GM21360 (cell line): Measurements from ENCODE around the gene CHRNB1.

Experiments
- ATAC-seq: cut with Tn5 transposase; IDR thresholded peaks from one replicate; pipeline ENCODE4 v1.9.1; 2021; ENCODE audit warnings: mild to moderate bottlenecking, moderate library complexity; ENCODE audit not compliant: unreplicated experiment

CHRNB1 gene

DNA sequence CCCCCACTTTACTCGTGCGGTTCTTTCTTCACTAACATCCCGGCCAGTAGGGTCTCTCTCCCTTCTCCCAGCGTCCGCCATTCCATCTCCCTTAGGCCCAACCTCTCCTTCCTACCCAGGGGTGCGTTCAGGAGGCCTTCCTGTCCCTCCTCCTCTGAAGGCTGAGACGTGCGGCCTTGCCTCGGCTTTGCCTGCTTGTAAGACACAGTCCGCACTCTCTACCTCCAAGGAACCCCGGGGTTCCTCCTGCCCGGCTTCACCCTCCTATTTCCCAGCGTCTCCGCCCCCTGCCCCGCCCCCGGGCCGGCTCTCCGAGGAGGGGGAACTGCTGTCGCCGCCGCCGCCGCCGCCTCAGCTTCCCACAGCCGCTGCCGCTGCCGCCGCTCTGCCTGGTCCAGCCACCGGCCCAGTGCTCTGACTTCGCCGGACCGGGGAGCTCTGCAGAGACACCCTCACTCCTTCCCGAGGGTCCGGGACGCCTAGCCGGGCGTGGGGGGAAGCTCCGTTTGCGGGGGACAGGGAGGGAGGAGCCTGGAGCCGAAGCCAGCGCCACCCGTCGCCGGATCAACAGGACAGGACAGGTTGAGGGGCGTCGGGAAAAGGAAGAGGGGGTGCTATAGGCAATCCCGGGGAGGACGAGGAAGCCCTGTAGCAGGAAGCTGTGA lies 6.8 kb upstream of the CHRNB1 start:
- no peak for ATAC-seq

DNA sequence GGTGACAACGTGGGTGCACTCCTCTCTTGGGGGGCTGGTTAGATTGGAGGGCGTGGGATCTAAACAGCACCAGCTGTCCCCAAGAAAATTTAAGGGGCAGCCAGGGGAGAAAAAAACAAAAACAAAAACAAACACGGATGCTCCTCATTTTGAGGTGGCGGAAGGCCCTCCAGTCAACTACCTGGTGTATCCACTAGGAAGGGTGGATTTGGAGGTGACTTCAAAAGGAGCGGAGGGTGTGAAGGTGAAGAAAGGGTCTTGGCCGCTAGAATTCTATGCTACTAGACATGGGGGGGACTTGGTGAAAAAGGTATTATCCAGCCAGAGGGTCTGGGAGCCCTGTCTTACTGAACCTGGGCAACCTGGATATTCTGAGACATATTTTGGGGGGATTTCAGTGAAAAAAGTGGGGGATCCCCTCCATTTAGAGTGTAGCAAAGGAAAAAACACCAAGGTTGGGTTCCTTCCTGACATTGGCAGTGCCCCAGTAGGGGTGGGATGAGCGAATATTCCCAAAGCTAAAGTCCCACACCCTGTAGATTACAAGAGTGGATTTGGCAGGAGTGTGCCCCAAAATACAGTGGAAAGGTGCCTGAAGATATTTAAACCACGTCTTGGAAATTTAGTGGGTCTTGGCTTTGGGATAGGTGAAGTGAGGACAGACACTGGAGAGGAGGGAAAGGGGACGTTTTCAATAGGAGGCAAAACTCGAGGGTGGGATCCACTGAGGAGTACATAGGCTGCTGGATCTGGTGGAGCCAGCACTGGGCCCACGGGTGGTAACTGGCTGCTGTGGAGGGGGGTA lies 6.0 kb upstream of the CHRNB1 start:
- ATAC-seq: no peak

DNA sequence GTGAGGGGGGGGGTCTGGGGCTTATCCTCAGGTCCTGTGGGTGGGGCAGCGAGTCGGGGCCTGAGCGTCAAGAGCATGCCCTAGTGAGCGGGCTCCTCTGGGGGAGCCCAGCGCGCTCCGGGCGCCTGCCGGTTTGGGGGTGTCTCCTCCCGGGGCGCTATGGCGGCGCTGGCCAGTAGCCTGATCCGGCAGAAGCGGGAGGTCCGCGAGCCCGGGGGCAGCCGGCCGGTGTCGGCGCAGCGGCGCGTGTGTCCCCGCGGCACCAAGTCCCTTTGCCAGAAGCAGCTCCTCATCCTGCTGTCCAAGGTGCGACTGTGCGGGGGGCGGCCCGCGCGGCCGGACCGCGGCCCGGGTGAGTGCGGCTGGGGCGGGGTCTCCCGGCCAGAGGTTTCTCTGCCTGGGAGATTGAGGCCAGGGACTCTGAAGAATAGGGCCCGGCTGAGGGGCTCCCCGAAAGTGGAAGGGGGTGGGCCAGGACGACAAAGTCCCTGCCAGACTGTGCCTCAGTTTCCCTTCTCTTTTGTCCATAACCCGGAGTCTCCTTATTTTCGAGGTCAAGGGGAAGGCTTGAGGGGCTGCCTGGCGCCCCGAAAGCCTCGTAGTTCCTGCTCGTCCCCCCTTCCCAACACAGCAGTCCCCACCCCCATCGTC lies 5.3 kb upstream of the CHRNB1 start, which contains the start of gene FGF11:
TSS of gene FGF11 (plus strand) at position 51 of the 651 bp plus-strand sequence. CDS start at position 160, 109 bp downstream.
- ATAC-seq: no peak

DNA sequence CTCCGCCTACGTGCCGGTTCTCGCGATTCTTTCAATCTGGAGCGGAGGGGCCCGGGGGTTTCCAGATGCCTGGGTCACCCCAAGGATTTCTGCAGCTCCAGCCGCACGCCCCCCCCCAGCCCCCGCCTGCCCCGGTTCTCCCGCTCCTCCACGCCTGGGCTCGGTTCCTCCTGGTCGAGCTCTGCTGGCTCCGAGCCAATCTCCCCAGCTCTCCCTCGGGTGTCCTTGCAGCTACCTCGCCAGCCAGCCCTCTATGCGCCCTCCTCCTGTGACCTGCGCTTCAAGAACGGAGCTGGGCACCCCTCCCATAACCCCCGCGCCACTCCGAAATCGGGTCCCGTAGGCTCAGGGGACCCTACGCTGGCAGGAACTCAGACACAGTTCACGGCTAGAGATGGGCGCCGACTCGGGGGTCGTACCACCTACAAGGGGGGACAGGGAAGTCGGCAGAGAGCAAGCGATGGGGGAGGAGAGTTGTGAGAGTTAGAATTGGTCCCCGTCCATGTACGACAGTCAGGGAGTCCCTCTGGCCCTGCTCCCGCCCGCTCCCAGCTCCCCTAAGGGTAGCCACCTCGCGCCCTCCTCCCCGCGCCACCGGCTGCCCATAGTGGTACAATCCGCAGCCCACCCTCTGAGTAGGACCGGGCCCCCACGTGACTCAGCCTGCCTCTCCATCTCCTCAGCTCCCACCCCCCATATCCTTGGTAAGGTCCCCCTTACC lies 4.6 kb upstream of the CHRNB1 start:
- ATAC-seq: no peak

DNA sequence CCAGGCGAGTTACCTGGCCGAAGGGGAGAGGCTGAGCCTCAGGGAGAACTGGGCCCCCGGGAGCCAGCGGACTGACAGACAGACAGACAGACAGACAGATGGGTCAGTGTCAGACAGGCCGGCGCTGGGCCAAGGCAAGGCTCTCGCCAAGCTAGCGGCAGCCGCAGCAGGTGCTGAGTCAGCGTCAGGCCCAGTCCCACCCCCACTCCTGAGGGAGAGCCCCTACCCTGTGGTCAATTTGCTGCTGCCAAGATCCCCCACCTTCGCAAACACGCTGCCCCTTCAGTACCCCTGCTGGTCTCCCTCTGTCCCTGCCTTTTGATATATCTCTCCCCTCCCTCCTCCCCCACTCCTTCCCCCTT lies 4.0 kb upstream of the CHRNB1 start:
- ATAC-seq: no peak

DNA sequence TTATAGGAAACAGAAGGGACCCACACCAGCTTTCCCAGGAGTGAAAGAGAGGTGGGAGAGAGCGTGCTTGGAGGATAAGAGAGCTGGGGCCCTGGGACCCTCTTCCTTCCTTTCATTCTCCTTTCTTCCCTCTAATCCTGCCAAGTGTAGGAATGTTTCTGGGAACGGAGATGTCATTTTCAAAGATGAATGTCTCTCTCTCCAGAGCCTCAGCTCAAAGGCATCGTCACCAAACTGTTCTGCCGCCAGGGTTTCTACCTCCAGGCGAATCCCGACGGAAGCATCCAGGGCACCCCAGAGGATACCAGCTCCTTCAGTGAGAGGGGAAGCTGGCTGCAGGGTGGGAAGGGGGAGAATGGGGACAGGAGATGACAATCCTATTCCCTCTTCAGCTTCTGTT lies 3.6 kb upstream of the CHRNB1 start:
- no peak for ATAC-seq

DNA sequence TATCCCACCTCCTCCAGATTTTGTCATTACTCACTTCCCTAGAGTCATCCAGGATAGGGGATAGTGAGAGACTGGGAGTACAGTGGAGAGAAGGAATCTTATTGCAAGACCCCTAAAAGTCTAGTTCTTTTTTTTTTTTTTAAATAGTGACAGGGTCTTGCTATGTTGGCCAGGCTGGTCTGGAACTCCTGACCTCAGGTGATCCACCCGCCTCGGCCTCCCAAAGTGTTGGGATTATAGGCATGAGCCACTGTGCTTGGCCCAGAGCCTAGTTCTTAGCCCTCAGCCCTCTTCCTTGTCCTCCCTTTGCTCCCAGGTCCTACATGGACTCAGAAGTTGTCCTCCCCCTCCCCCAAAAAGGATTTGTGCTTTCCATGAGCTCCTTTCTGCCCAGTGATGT lies 2.7 kb upstream of the CHRNB1 start:
- ATAC-seq: no peak

DNA sequence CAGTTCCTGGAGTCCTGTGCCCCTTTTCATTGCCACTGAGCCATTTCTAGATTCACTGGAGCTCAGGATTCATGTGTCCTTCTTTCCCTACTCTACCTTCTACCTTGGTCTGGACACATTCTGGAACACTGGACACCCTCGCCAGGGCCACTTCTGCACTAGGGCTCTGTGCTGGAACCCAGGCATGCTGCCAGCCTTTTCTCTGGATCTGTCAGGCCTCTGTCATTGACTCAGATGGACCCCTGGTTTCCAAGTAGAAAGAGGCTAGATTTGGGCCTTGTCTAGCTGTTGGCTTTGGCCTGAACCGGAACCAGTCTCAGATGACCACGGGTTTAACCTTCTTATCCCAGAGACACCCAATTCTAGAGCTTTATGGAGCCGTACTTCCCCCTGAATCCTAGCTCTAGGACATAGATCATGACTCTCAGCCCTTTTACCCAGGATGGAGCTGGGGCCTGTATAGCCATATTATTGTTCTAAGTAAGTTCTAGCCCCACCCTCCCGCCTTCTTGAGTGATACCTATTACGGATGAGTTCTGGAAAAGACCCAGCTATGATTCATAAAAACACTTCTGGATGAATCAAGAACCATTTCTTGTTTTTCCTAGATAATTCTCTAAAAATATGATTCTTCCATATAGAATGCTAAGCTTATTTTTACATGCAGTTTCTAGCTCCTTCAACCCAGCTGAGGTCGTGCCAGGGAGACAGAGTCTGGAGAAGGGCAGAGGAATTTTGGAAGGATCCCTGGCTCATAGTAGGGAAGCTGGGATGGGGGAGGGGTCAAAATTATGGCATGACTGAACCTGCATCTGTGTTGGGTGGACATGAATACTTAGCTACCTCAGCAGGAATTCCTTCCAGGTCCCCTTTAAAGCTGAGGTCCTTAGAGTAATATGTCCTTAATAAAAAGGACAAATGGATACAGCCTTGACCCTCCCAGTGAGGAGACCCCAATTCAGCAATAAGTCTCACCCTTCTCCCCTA lies 1.1 kb upstream of the CHRNB1 start:
- ATAC-seq: no peak

DNA sequence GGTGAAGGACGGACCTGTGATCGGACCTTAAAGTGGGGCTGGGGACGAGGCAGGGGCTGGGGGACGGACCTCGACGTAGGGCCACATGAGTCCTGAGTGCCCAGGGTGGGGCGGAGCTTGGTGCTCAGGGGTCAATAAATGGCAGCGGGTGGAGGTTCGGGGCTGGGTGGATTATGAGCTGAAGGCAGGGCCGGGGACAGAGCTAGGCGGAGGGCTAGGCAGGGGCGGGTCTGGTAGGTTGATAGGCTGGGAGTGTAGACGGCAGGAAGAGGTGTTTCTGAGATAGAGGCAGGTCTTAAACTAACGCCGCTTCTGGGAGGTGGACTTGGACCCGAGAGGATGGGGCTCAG lies 733 bp downstream of the CHRNB1 start:
- no peak for ATAC-seq

DNA sequence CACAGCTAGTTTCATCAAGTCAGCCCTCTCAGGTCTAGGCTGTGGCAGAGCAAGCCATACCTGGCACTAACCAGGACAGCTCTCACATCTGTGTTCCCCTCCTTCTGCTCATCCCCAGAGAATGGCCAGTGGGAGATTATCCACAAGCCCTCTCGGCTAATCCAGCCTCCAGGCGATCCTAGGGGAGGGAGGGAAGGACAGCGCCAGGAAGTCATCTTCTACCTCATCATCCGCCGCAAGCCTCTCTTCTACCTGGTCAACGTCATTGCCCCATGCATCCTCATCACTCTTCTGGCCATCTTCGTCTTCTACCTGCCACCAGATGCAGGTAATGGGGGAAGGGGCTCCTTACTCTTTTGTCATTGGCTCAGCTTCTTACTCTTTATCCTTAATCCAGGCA lies 3.6 kb downstream of the CHRNB1 start:
- ATAC-seq: no peak

DNA sequence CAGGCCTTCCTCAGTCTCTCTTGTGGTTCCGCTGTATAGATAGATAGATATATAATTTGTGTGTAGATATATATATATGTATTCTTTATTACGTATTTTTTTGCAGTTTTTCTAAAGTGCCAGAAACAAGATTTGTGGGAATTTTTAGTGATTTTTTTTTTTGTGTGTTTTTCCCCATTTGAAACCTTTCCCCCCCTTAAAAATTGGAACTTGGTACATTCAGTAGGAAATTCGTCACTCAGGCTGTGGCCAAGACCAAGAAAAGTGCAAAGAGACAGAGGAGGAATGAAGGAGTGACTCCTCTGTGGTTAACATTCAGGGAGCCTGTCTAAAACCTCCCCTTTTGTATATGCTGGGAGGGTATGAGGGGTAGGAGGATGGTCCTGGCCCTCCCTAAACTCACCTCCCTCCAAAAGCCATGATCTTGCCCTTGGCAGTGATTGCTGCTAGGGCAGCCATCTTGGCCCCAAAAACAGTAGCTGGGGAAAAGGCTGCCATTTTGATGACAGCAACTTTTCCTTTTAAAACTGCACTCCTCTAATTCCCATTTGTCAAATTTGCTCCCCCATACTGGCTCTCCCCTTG lies 15.2 kb downstream of the CHRNB1 start:
- no peak for ATAC-seq

DNA sequence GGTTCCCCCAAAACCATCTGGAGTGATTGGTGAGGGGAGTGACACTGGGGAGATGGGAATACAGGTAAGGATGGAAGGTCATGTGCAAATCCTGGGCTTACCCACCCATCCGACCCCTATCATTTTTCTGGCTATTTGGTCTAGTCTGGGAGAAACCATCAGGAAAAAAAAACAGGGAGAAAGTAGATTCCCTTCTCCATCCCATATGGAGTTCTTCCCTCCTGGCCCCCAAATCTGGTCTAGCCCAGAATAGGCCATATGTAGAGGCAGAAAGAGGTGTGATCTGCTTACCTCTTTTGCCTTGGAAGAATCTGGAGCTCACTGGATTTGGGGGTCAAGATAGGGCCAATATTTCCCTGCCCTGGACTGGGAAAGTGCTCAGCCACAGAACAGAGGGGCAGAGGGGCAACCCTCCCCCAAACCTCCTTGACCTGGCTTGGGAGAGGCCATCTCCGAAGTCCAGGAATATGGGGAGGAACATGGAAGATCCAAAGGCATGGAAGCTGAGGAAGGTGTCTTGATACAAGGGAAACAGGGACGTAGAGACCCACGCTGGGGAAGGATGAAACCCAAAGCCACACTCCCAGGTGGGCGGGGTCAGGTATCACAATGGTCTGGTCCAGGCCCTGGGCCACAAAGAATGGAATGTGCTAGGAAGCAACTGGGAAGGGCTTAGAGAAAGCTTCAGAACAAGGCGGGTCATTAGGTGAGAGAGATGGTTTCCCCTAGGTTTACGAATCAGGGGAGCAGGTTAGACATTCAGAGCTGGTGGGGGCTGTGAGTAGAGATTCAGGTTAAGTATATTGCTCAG lies 16.2 kb downstream of the CHRNB1 start:
- ATAC-seq: no peak

DNA sequence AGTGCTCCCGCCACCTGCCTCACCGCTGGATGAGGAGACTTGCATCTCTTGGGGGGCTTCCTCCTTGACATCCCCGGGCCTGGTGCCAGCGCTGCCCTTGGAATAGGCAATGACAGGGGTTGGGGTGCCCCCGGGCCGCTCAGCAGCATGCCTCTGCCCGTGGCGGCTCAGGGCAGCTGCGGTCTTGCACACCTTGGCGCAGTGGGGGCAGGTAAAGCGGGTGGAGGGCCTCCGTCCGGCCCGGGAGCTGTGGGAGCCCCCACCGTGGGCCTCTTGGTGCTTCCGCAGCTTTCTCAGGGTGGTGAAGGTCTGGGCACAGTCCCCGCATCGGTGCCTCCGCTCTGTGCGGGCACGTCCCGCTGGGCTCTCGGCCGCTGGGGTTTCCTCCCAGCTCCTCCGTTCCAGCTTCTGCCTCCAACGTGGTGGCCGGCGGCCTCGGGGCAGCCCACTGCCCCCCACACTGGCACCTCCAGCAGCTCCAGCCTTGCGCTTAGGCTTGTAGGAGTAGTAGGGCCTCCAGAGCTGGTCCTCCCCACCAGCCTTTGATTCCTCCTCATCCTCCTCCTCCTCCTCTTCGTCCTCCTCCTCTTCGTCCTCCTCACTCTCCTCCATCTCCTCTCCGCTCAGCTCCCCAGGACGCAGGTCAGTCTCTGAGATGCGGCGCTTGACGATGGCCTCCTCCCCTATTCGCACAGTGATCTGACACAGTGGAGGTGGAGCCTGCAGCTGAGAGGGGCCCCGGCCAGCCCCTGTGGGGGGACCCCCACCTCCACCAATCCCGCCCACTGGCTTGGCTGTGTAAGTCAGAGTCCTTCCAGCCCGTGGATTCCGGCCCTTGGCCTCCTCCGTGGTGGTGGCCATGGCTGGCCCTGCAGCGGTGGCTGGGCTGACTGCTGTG lies 17.9 kb downstream of the CHRNB1 start:
- no peak for ATAC-seq

DNA sequence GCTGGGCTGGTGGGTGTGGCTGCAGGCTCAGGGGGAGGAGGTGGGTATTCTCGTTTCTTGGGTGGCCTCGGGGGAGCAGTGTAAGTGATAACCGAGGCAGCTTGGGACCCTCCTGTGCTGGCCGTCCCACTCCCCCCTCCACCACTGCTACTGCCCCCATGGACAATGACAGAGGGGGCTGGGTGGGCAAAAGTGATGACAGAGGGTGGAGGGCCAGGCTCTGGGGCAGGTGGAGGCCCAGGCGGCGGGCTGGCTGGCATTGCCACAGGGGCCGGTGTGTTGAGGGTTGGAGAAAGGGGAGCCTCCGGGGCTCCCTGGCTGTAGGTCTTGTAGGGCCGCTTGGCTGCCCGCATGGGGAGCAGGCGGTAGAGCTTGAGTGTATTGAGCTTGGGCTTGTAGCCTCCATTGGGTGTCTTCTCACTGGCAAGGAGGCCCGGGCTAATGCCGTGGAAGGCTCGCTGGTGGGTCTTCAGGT lies 18.5 kb downstream of the CHRNB1 start:
- no peak for ATAC-seq

DNA sequence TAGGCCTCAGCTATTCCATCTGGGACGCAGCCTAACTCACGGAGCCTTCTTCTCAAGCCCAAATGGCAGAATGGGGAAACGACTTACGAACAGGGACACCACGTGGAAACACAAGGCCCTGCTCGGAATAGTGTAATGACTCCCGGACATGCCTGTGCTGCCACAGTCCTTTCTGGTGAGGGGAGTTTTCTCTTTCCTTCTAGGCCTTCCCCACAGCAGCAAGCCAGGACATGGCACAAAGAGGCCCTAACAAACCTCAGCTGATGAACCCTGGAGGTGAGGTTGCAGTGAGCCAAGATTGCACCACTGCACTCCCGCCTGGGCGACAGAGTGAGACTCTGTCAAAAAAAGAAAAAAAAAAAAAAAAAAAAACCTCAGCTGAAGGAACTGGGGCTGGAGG lies 19.2 kb downstream of the CHRNB1 start:
- ATAC-seq: no peak

DNA sequence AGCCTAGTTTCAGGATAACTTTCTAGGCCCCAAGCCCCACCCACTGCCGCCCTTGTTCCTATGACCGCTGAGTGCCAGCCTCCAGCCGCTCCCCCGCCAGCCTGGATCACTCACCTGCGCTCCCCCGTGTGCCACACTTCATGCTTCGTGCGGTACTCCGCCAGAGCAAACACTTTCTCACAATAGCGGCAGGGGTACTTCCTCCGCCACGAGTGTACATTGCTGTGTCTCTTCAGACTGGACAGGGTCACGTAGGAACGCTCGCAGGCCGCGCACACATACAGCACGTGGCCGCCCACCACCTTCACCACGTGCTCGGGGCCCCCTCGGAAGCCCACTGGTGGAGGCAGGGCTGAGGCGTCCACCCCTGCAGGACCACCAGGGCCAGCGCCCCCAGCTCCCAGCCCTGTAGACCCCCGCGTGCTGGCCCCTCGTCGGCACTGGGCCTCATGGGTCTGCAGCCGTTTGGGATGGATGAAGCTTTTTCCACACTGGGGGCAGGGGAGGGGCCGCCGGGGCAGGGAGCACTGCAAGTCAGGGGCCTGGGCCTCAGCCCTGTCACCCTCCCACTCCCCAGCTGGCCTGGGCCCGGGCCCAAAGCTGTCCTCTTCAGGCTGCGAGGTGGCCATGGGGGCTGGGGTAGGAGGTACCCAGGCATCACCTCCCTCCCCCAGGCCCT lies 20.9 kb downstream of the CHRNB1 start:
- ATAC-seq: no peak

DNA sequence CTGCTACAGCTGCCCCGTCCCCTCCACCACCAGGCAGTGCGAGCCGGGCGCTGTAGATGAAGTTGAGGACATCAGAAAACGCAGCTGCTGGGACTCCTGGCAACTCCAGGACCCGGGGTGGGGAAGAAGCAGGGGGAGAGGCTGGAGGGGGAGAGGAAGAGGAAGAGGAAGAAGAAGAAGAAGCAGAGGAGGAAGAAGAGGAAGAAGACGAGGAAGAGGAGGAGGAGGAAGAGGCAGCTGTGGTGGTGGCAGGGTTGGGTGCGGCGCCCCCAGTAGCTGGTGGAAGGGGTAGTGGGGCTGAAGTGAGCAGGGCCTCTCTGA lies 21.4 kb downstream of the CHRNB1 start:
- ATAC-seq: no peak
